HepG2 (cell line): Measurements from ENCODE around the gene GNPAT. TPM values are rescaled to one million over a fixed set of nuclear protein-coding genes. Genes with fewer than 3 reads are reported as not detected.

Source experiments
- ATAC-seq: fragments of 200-7000 bp; cut with Tn5 transposase; 3 replicates; pipeline ENCODE4 v1.9.1; 2020; ENCODE audit warnings: mild to moderate bottlenecking, moderate library complexity
- BruUV-seq: library from RNA; stranded (reverse); fragments of 400-500 nt; replicated peaks from 2 replicates; lab custom pipeline; 2021; lab: Mats Ljungman, UMichigan
- CTCF ChIA-PET: fragments of 300-600 bp; formaldehyde crosslinking; extraction: SDS; loops from one replicate; lab custom pipeline; 2021; ENCODE audit warnings: low total read pairs, inconsistent platforms, low intra/inter-chr PET ratio; lab: Yijun Ruan, JAX
- POLR2A ChIA-PET: fragments of 350-600 bp; sonication (Branson Sonifier 250); formaldehyde crosslinking; loops from one replicate; lab custom pipeline; 2020; ENCODE audit warnings: antibody characterized with exemption, inconsistent platforms; lab: Yijun Ruan, JAX
- DNase-seq: peaks from one replicate; pipeline ENCODE4 v3.0.0-alpha.2; 2015; ENCODE audit warnings: low spot score
- FAIRE-seq: peaks from 3 replicates; lab custom pipeline; 2011; peaks lifted over from hg19 to GRCh38; lab: Jason Lieb, UNC
- H2AFZ ChIP-seq: one replicate; pipeline ENCODE4 v1.6.1; 2011; ENCODE audit warnings: low read length, inconsistent platforms
- H3K27ac ChIP-seq: fragments of 300-600 bp; 3 replicates; pipeline ENCODE4 v1.8.0; 2011; ENCODE audit warnings: mixed run types, mild to moderate bottlenecking, mixed read lengths, low read length, inconsistent platforms; ENCODE audit not compliant: insufficient read depth; ENCODE audit errors: extremely low read length
- H3K27me3 ChIP-seq, 2 experiments: fragments of 200-600 bp in 1 of 2; 2 replicates in 1 of 2; 3 replicates in 1 of 2; pipeline versions ENCODE4 v1.6.0 to v1.8.0; 2011; ENCODE audit warnings: low read length in 2 of 2, mild to moderate bottlenecking in 2 of 2, moderate library complexity in 2 of 2, inconsistent platforms in 1 of 2; ENCODE audit not compliant: insufficient read depth in 2 of 2, control insufficient read depth in 1 of 2
- H3K36me3 ChIP-seq, 2 experiments: fragments of 200-600 bp in 1 of 2; replicated peaks in 1 of 2; 2 replicates in 1 of 2; 3 replicates in 1 of 2; pipeline versions ENCODE4 v1.5.1 to v1.8.0; 2011; ENCODE audit warnings: low read length in 2 of 2, inconsistent platforms in 1 of 2; ENCODE audit not compliant: insufficient read depth in 2 of 2, control insufficient read depth in 1 of 2
- H3K4me1 ChIP-seq: 2 replicates; pipeline ENCODE4 v1.5.1; 2012; ENCODE audit warnings: low read length, inconsistent platforms; ENCODE audit not compliant: insufficient read depth
- H3K4me2 ChIP-seq: 2 replicates; pipeline ENCODE4 v1.6.0; 2011; ENCODE audit warnings: low read depth, low read length, inconsistent platforms
- H3K4me3 ChIP-seq, 3 experiments: fragments of 200-600 bp in 1 of 3; sonication (generic), shearing (Covaris generic) in 1 of 3; replicated peaks in 1 of 3; 2 replicates each; pipeline ENCODE4 v1.5.1; 2011 to 2016; ENCODE audit warnings: low read length in 3 of 3, inconsistent platforms in 2 of 3, low read depth in 2 of 3, mild to moderate bottlenecking in 2 of 3, control low read depth in 1 of 3, mixed read lengths in 1 of 3; ENCODE audit not compliant: insufficient read depth in 1 of 3
- H3K79me2 ChIP-seq: one replicate; pipeline ENCODE4 v1.6.1; 2011; ENCODE audit warnings: low read length, inconsistent platforms; ENCODE audit not compliant: insufficient read depth
- H3K9ac ChIP-seq: 2 replicates; pipeline ENCODE4 v1.6.0; 2011; ENCODE audit warnings: mild to moderate bottlenecking, low read depth, low read length, inconsistent platforms; ENCODE audit not compliant: insufficient read depth
- H3K9me3 ChIP-seq: 2 replicates; pipeline ENCODE4 v1.5.1; 2012; ENCODE audit warnings: mild to moderate bottlenecking, low read length
- H4K20me1 ChIP-seq: 2 replicates; pipeline ENCODE4 v1.6.0; 2011; ENCODE audit warnings: inconsistent platforms, mild to moderate bottlenecking, low read length, moderate library complexity; ENCODE audit not compliant: insufficient read depth
- NR2F1 ChIP-seq, 2 experiments: fragments of 450-650 bp in 1 of 2; formaldehyde crosslinking in 1 of 2; IDR thresholded peaks; 2 replicates each; pipeline versions ENCODE4 v1.5.0 to v1.6.1; 2016 to 2020; ENCODE audit warnings: mild to moderate bottlenecking in 1 of 2, missing compliant biosample characterization in 1 of 2, missing genetic modification reagents in 1 of 2, moderate library complexity in 1 of 2
- TEAD3 ChIP-seq: optimal IDR thresholded peaks from 2 replicates; pipeline ENCODE3; 2016; ENCODE audit warnings: borderline replicate concordance
- ZNF20 ChIP-seq: sonication (generic); formaldehyde crosslinking; IDR thresholded peaks from 2 replicates; pipeline ENCODE4 v1.4.0; 2020; ENCODE audit warnings: mild to moderate bottlenecking, moderate library complexity, missing genetic modification reagents
- ZNF468 ChIP-seq: sonication (generic); formaldehyde crosslinking; IDR thresholded peaks from 2 replicates; pipeline ENCODE4 v1.8.0; 2022; ENCODE audit warnings: mild to moderate bottlenecking, moderate library complexity, missing genetic modification reagents
- ZNF746 ChIP-seq: sonication (generic); formaldehyde crosslinking; IDR thresholded peaks from 2 replicates; pipeline ENCODE4 v1.8.0; 2022; ENCODE audit warnings: mild to moderate bottlenecking, missing genetic modification reagents
- WGBS: methylation state at CpG from one replicate; pipeline ENCODE4 v1.1.6; 2017; ENCODE audit warnings: low lambda C conversion rate; 5-methylcytosine and 5-hydroxymethylcytosine counted together
- in situ Hi-C: cut with HindIII; loops from 2 replicates; pipeline ENCODE4 v1.10.0; 2017; ENCODE audit warnings: low pct_unique_long_range_greater_than_20kb; ENCODE audit not compliant: extremely low pct_ligation_motif_present
- intact Hi-C: fragments of 100-400 bp; cut with micrococcal nuclease; formaldehyde crosslinking; loops from one replicate; pipeline ENCODE4 v1.10.0; 2022; ENCODE audit not compliant: unreplicated experiment
- polyA plus RNA-seq, 8 experiments: library from polyadenylated mRNA; depleted of rRNA in 3 of 8; stranded (reverse) in 7 of 8; unstranded in 1 of 8; fragments of >200 nt; fragmentation: Illumina TruSeq in 4 of 8; extraction: Trizol in 4 of 8; gene quantifications; 2 replicates each; pipeline versions ENCODE4 v1.2.1 to v1.2.3, GENCODE V29; 2011 to 2016; ENCODE audit warnings: low read depth in 4 of 8, missing spikeins in 1 of 8, mixed read lengths in 1 of 8; ENCODE audit not compliant: insufficient read depth in 1 of 8
- total RNA-seq, 5 experiments: library from RNA; depleted of rRNA; stranded (reverse); fragments of >200 nt; fragmentation: Illumina TruSeq; extraction: Trizol; gene quantifications; 2 replicates each; pipeline ENCODE4 v1.2.3, GENCODE V29; 2016; ENCODE audit warnings: low read depth in 1 of 5
- TF ChIP-seq, protein P1 (sequence below): IDR thresholded peaks from 2 replicates; pipeline ENCODE4 v1.6.1; 2018; ENCODE audit warnings: missing genetic modification reagents, mild to moderate bottlenecking, missing compliant biosample characterization

Gene GNPAT
- total and polyA plus RNA-seq, 2 of the 13 experiments (the other 11 are each of a cell fraction or from before 2014, with no cell fraction given): 58.3 to 114 TPM

DNA sequence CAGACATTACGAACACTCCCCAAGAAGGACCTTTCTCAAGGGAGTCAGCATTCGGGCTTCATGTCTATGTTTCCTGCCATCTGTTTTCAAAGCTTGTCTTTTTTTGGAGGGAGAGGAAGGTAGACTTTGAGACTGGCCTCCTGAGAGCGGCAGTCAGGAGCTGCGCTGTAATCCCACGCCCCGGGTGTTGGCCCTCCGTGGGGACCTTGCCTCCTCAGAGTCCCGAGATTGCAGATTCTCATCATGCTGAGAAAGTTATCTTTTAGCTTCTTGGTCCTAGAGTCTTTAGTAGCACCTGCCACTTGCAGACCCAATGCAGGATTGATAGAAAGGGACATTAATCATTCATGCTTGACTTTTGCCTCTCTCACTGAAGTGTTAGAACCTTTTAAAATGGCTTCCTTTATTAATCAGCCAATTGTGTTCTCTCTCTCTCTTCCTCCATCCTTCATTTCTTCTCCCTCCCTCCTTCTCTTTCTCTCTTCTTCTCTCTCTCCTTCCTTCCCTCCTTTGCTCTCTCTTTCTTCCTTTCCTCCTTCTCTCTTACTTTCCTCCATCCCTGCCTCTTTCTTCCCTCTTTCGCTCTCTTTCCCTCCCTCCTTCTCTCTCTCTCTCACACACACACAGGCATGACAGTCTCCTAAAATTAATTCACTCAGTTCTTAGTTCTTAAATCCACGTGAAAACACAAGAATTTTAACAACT, 25.2 kb upstream of the GNPAT start:
- in situ Hi-C loops (loop anchor here (10.0 to 25.0 kb wide), 3 partner anchors 121 to 579 kb away; partner anchors contain the start of gene COG2), intact Hi-C loops (no loop called here)
- ChIA-PET POLR2A (interaction anchor here (1.5 kb wide), 1 partner anchor 26 kb away, joined by 6 read pairs; the partner anchor contains the start of gene GNPAT), CTCF (no interaction called here)
- no peak overlapping the region for H2AFZ ChIP-seq
- H3K36me3 ChIP-seq: no peaks in the 10 kb centered on the region
- no peak overlapping the region for H3K4me3 ChIP-seq
- H3K4me2 ChIP-seq: no peak overlapping the region
- H3K9me3 ChIP-seq: no peaks in the 10 kb centered on the region
- no peak for DNase-seq
- H3K27me3 ChIP-seq: no peaks in the 10 kb centered on the region
- H3K4me1 ChIP-seq: peaks cover 68% of the 10 kb centered on the region
- no peak for FAIRE-seq
- no TSS peak for BruUV-seq
- ATAC-seq: no peak
- TF ChIP-seq ZNF468 (CRISPR knock-in tag): no peak
- TF ChIP-seq, protein P1, sequence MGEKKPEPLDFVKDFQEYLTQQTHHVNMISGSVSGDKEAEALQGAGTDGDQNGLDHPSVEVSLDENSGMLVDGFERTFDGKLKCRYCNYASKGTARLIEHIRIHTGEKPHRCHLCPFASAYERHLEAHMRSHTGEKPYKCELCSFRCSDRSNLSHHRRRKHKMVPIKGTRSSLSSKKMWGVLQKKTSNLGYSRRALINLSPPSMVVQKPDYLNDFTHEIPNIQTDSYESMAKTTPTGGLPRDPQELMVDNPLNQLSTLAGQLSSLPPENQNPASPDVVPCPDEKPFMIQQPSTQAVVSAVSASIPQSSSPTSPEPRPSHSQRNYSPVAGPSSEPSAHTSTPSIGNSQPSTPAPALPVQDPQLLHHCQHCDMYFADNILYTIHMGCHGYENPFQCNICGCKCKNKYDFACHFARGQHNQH (CRISPR knock-in tag): no peak
- TF ChIP-seq TEAD3 (CRISPR knock-in tag): no peak
- no peak for TF ChIP-seq NR2F1 (CRISPR knock-in tag; IDR thresholded peaks at IDR 0.05)
- no peak for TF ChIP-seq ZNF20 (CRISPR knock-in tag)
- no peak for TF ChIP-seq ZNF746
- H3K9ac ChIP-seq: no peak overlapping the region
- no peak overlapping the region for H3K27ac ChIP-seq
- WGBS: 90% methylated on average over 10 of the region's 10 CpGs
- H4K20me1 ChIP-seq: no peaks in the 10 kb centered on the region
- no peaks in the 10 kb centered on the region for H3K79me2 ChIP-seq
